Measurements from ENCODE around the gene HTD2.

DNA sequence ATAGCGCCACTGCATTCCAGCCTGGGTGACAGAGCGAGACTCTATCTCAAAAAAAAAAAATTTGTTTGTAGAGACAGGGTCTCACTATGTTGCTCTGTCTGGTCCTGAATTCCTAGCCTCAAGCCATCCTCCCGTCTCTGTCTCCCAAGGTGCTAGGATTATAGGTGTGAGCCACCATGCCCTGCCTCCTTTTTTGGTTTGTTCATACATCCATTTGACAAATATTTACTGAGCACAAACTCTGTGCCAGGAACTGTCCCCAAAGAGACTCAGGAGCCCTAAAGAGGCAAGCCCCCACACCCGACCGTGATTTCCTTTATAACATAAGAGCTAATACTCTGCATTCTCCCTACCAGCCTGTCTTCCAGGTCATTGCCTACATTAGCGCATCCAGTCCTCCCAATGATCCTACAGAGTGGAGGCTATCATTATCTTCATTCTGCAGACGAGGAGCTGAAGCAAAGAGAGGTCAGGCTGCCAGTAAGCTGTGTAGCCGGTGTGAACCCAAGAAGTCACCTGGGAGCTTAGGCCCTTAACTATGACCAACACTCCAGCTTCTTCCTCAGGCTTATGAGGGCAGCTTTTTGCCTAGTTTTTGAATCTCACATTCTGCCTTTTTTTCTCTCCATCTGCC is 20.1 kb downstream of the HTD2 start:
- TF ChIP-seq, protein P1, sequence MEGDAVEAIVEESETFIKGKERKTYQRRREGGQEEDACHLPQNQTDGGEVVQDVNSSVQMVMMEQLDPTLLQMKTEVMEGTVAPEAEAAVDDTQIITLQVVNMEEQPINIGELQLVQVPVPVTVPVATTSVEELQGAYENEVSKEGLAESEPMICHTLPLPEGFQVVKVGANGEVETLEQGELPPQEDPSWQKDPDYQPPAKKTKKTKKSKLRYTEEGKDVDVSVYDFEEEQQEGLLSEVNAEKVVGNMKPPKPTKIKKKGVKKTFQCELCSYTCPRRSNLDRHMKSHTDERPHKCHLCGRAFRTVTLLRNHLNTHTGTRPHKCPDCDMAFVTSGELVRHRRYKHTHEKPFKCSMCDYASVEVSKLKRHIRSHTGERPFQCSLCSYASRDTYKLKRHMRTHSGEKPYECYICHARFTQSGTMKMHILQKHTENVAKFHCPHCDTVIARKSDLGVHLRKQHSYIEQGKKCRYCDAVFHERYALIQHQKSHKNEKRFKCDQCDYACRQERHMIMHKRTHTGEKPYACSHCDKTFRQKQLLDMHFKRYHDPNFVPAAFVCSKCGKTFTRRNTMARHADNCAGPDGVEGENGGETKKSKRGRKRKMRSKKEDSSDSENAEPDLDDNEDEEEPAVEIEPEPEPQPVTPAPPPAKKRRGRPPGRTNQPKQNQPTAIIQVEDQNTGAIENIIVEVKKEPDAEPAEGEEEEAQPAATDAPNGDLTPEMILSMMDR (IDR thresholded peaks at IDR 0.05), result no peak
- no peak for TF ChIP-seq POLR2A (IDR thresholded peaks at IDR 0.05)
